SU-DHL-6 (cell line): ENCODE data around the gene GDPGP1.

ENCODE experiments used
- EZH2phosphoT487 ChIP-seq: fragments of 200-600 bp; sonication (generic), shearing (Covaris generic); conservative IDR thresholded peaks from 2 replicates; pipeline ENCODE4 v1.6.1; 2018; ENCODE audit warnings: mild to moderate bottlenecking, antibody characterized with exemption, low read length, moderate library complexity, mixed read lengths
- TF ChIP-seq, protein P1 (sequence below): fragments of 200-600 bp; sonication (generic); IDR thresholded peaks from one replicate; pipeline ENCODE4 v1.5.1; 2017; ENCODE audit warnings: antibody characterized with exemption, mild to moderate bottlenecking, low read length, moderate library complexity; ENCODE audit not compliant: insufficient read depth, poor library complexity, severe bottlenecking

DNA sequence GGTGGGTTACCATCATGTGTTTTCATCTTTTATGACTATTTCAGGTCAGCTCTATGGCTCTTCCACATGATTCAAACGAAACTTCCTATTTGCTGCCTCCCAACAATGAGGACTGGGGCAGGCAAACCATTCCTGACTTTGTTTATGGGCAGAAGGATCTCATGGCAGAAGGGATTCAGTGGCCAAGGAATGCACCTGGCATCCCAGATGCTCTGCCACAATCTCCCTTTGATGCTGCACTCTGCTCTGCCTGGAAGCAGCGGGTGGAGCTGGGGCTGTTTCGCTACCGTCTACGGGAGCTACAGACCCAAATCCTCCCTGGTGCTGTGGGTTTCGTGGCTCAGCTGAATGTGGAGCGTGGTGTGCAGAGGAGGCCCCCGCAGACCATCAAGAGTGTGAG is 6.8 kb downstream of the GDPGP1 start:
- TF ChIP-seq, protein P1, sequence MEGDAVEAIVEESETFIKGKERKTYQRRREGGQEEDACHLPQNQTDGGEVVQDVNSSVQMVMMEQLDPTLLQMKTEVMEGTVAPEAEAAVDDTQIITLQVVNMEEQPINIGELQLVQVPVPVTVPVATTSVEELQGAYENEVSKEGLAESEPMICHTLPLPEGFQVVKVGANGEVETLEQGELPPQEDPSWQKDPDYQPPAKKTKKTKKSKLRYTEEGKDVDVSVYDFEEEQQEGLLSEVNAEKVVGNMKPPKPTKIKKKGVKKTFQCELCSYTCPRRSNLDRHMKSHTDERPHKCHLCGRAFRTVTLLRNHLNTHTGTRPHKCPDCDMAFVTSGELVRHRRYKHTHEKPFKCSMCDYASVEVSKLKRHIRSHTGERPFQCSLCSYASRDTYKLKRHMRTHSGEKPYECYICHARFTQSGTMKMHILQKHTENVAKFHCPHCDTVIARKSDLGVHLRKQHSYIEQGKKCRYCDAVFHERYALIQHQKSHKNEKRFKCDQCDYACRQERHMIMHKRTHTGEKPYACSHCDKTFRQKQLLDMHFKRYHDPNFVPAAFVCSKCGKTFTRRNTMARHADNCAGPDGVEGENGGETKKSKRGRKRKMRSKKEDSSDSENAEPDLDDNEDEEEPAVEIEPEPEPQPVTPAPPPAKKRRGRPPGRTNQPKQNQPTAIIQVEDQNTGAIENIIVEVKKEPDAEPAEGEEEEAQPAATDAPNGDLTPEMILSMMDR = no peak
- TF ChIP-seq EZH2phosphoT487 = no peak
